ENCODE results near the gene QTRT2.
A peak's percentile ranks its signal among the peaks of the same experiment; 100 is the strongest.

The QTRT2 gene

GRCh38 chr3:114122027-114122709, 65.6 kb downstream of the QTRT2 start:
- no peaks in the 10 kb centered on the region for H3K9me3 ChIP-seq (ENCODE audit: control insufficient read depth, low read length)
- no peak overlapping the region for H3K4me3 ChIP-seq (ENCODE audit: low read length)
- no peaks in the 10 kb centered on the region for H3K27me3 ChIP-seq (replicated peaks; ENCODE audit: control insufficient read depth, insufficient read depth, low read length)
- no peaks in the 10 kb centered on the region for H3K36me3 ChIP-seq (ENCODE audit: control insufficient read depth, insufficient read depth, low read length, severe bottlenecking)
- peak; percentile 9 for DNase-seq (ENCODE audit: low read depth)
- H3K9ac ChIP-seq (ENCODE audit: low read length), result no peak overlapping the region
- peaks cover 9% of the 10 kb centered on the region for H3K4me1 ChIP-seq (ENCODE audit: control insufficient read depth, insufficient read depth, low read length)

DNA sequence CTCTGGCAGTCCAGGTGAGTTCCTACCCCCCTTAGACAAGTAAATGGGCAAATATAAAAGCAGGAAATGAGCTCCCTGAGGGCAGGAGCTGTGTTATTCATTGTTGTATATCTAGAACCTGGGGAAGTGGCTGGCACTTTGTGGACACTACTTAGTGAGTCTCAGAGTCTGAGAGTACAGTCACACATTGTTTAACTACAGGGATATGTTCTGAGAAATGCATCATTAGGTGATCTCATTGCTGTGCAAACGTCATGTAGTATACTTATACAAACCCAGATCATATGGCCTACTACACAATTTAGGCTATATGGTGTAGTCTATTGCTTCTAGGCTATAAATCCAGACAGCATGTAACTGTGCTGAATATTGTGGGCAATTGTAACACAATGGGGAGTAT, 69.9 kb downstream of the QTRT2 start:
- Histone ChIP-seq H3K4me1 (ENCODE audit: control insufficient read depth, insufficient read depth, low read length) (peaks cover 15% of the 10 kb centered on the region), H3K27me3 (replicated peaks; ENCODE audit: control insufficient read depth, insufficient read depth, low read length) (no peaks in the 10 kb centered on the region), H3K4me3 (ENCODE audit: low read length) (no peak overlapping the region), H3K36me3 (ENCODE audit: control insufficient read depth, insufficient read depth, low read length, severe bottlenecking) (no peaks in the 10 kb centered on the region), H3K9ac (ENCODE audit: low read length) (no peak overlapping the region), H3K9me3 (ENCODE audit: control insufficient read depth, low read length) (no peaks in the 10 kb centered on the region)
- no peak for DNase-seq (ENCODE audit: low read depth)

DNA sequence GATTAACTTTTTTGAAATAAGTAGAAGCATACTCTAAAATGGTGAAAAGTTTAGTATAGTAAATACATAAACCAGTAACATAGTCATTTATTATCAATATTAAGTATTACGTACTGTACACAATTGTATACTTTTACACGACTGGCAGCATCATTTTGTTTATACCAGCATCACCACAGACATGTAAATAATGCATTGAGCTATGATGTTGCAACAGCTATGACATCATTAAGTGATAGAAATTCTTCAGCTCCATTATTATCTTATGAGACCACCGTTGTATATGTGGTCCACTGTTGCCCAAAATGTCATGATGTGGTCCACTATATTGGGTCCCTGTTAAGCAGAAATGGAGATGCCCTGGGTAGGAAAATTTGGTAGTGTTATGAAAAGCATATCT, 71.0 kb downstream of the QTRT2 start:
- Histone ChIP-seq H3K9me3 (ENCODE audit: control insufficient read depth, low read length) (no peaks in the 10 kb centered on the region), H3K36me3 (ENCODE audit: control insufficient read depth, insufficient read depth, low read length, severe bottlenecking) (no peaks in the 10 kb centered on the region), H3K4me3 (ENCODE audit: low read length) (no peak overlapping the region), H3K9ac (ENCODE audit: low read length) (no peak overlapping the region), H3K27me3 (replicated peaks; ENCODE audit: control insufficient read depth, insufficient read depth, low read length) (no peaks in the 10 kb centered on the region), H3K4me1 (ENCODE audit: control insufficient read depth, insufficient read depth, low read length) (peaks cover 10% of the 10 kb centered on the region)
- DNase-seq (ENCODE audit: low read depth), result peak; percentile 19

DNA sequence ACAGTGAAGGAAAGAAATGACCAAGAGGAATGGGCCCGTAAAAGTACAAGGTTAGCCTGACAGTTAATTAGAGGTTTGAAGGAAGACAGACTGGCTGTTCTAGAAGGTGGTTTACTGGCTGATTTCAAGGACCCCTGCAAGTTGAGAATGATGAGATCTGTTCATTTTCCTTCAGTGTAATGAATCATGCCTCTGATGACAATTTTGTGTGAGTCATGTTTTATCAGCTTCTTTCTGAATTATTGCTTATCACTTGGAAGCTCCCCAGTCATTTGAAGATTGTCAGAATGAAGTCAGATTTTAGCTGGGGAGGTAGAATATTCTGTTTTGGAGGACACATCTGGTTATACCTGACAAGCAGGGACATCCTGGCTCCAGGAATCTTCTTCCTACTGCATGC, 71.7 kb downstream of the QTRT2 start:
- H3K36me3 ChIP-seq (ENCODE audit: control insufficient read depth, insufficient read depth, low read length, severe bottlenecking), result no peaks in the 10 kb centered on the region
- no peak overlapping the region for H3K4me3 ChIP-seq (ENCODE audit: low read length)
- H3K9ac ChIP-seq (ENCODE audit: low read length), result no peak overlapping the region
- DNase-seq (ENCODE audit: low read depth), result peak; percentile 4
- H3K9me3 ChIP-seq (ENCODE audit: control insufficient read depth, low read length), result no peaks in the 10 kb centered on the region
- H3K27me3 ChIP-seq (replicated peaks; ENCODE audit: control insufficient read depth, insufficient read depth, low read length), result no peaks in the 10 kb centered on the region
- H3K4me1 ChIP-seq (ENCODE audit: control insufficient read depth, insufficient read depth, low read length), result peaks cover 6% of the 10 kb centered on the region

- Histone ChIP-seq H3K27me3 (replicated peaks; ENCODE audit: control insufficient read depth, insufficient read depth, low read length) (no peaks in the 10 kb centered on the region), H3K9me3 (ENCODE audit: control insufficient read depth, low read length) (no peaks in the 10 kb centered on the region), H3K36me3 (ENCODE audit: control insufficient read depth, insufficient read depth, low read length, severe bottlenecking) (no peaks in the 10 kb centered on the region), H3K4me3 (ENCODE audit: low read length) (no peak overlapping the region), H3K4me1 (ENCODE audit: control insufficient read depth, insufficient read depth, low read length) (peaks cover 6% of the 10 kb centered on the region), H3K9ac (ENCODE audit: low read length) (no peak overlapping the region)
- DNase-seq (ENCODE audit: low read depth), result no peak
Observed at GRCh38 chr3:114128826-114129225, 72.3 kb downstream of the QTRT2 start.

DNA sequence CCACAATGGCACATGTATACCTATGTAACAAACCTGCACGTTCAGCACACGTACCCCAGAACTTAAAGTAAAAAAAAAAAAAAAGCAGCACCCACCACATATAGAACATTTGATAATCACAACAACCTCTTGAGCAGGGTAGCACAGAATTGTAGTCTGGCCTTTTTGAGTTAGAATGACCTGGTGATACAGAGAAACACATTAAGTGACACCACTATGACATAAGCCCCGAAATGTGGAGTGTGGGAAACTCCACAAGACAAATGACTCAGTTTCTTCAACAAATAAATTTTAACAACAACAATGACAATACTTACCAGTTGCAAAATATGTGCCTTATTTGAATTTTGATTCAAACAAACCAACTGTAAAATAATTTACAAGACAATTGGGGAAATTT, 76.0 kb downstream of the QTRT2 start:
- Histone ChIP-seq H3K4me3 (ENCODE audit: low read length) (no peak overlapping the region), H3K9ac (ENCODE audit: low read length) (no peak overlapping the region), H3K4me1 (ENCODE audit: control insufficient read depth, insufficient read depth, low read length) (peaks cover 6% of the 10 kb centered on the region), H3K27me3 (replicated peaks; ENCODE audit: control insufficient read depth, insufficient read depth, low read length) (no peaks in the 10 kb centered on the region), H3K9me3 (ENCODE audit: control insufficient read depth, low read length) (no peaks in the 10 kb centered on the region), H3K36me3 (ENCODE audit: control insufficient read depth, insufficient read depth, low read length, severe bottlenecking) (no peaks in the 10 kb centered on the region)
- DNase-seq (ENCODE audit: low read depth), result no peak

DNA sequence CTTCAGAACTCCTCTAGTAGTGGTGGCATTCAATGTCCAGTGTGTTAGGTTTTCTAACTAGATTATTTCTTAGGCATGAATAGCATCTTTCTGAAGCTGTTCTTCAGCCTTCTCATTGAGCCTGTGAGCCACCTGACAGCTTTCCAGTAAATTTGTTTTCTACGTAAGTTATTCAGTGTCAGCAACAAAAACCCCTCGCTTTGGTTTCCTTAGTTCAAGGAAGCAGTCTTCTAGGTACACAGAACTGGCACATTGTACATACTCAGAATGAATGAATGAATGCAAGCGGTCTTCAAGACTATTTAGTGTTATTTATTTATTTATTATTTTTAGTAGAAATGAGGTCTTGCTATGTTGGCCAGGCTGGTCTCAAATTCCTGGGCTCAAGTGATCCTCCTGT, 77.4 kb downstream of the QTRT2 start:
- H3K36me3 ChIP-seq (ENCODE audit: control insufficient read depth, insufficient read depth, low read length, severe bottlenecking), result no peaks in the 10 kb centered on the region
- H3K27me3 ChIP-seq (replicated peaks; ENCODE audit: control insufficient read depth, insufficient read depth, low read length), result peaks cover 3% of the 10 kb centered on the region
- peaks cover 2% of the 10 kb centered on the region for H3K9me3 ChIP-seq (ENCODE audit: control insufficient read depth, low read length)
- H3K9ac ChIP-seq (ENCODE audit: low read length), result no peak overlapping the region
- no peak for DNase-seq (ENCODE audit: low read depth)
- no peak overlapping the region for H3K4me3 ChIP-seq (ENCODE audit: low read length)
- H3K4me1 ChIP-seq (ENCODE audit: control insufficient read depth, insufficient read depth, low read length), result no peaks in the 10 kb centered on the region
